Activated B cell treated with CpG ODN at 0.5 μM for 24 hours (primary cell): ENCODE results near the gene NPAS3. TPM values are rescaled to one million over a fixed set of nuclear protein-coding genes. Genes with fewer than 3 reads are reported as not detected.

Source experiments
- ATAC-seq: fragments of 200-7000 bp; cut with Tn5 transposase; one replicate; pipeline ENCODE4 v1.10.0; 2021; ENCODE audit warnings: low read depth, mild to moderate bottlenecking, moderate library complexity
- CTCF ChIA-PET: fragments of 350-600 bp; sonication (Branson Sonifier 250); formaldehyde crosslinking; loops from one replicate; lab custom pipeline; 2021; ENCODE audit warnings: antibody characterized with exemption; lab: Charles Lee
- POLR2A ChIA-PET: fragments of 350-600 bp; sonication (Branson Sonifier 250); formaldehyde crosslinking; loops from one replicate; lab custom pipeline; 2021; ENCODE audit warnings: antibody characterized with exemption; lab: Charles Lee
- DNase-seq: peaks from one replicate; pipeline ENCODE4 v3.0.0; 2022
- H3K27ac Mint-ChIP-seq: one replicate; pipeline ENCODE4 v1.8.0; 2020; ENCODE audit warnings: mixed read lengths
- H3K27me3 Mint-ChIP-seq: one replicate; pipeline ENCODE4 v1.8.0; 2021; ENCODE audit warnings: mixed read lengths
- H3K36me3 Mint-ChIP-seq: one replicate; pipeline ENCODE4 v1.8.0; 2021; ENCODE audit warnings: low read depth, mixed read lengths
- H3K4me1 Mint-ChIP-seq: one replicate; pipeline ENCODE4 v1.8.0; 2021; ENCODE audit warnings: mixed read lengths
- H3K4me3 Mint-ChIP-seq: one replicate; pipeline ENCODE4 v1.8.0; 2020; ENCODE audit warnings: mild to moderate bottlenecking, mixed read lengths
- H3K9me3 Mint-ChIP-seq: one replicate; pipeline ENCODE4 v1.8.0; 2020; ENCODE audit warnings: mixed read lengths
- CTCF ChIP-seq: fragments of 200-600 bp; IDR thresholded peaks from one replicate; pipeline ENCODE4 v1.8.0; 2022; ENCODE audit warnings: antibody characterized with exemption, mild to moderate bottlenecking
- intact Hi-C: fragments of 100-400 bp; cut with micrococcal nuclease; formaldehyde crosslinking; loops from one replicate; pipeline ENCODE4 v1.15.1; 2024
- total RNA-seq: library from RNA; stranded (reverse); gene quantifications from 2 replicates; pipeline ENCODE4 v1.2.3, GENCODE V29; 2022

Gene NPAS3
- total RNA-seq, 1 donor from 2014 or later = not detected

GRCh38 chr14:33541171-33541570 lies 602.5 kb downstream of the NPAS3 start:
- ChIA-PET CTCF (no interaction called here), POLR2A (no interaction called here)
- no peak overlapping the region for H3K27ac Mint-ChIP-seq
- H3K4me1 Mint-ChIP-seq = no peaks in the 10 kb centered on the region
- H3K4me3 Mint-ChIP-seq = no peak overlapping the region
- no peaks in the 10 kb centered on the region for H3K36me3 Mint-ChIP-seq
- no peak for ATAC-seq
- intact Hi-C loops = no loop called here
- no peak for TF ChIP-seq CTCF
- DNase-seq = no peak
- no peaks in the 10 kb centered on the region for H3K9me3 Mint-ChIP-seq
- no peaks in the 10 kb centered on the region for H3K27me3 Mint-ChIP-seq

GRCh38 chr14:33542338-33543287 lies 603.9 kb downstream of the NPAS3 start:
- Mint-ChIP-seq H3K4me1 (no peaks in the 10 kb centered on the region), H3K9me3 (no peaks in the 10 kb centered on the region), H3K27me3 (no peaks in the 10 kb centered on the region), H3K36me3 (no peaks in the 10 kb centered on the region), H3K4me3 (no peak overlapping the region), H3K27ac (no peak overlapping the region)
- ChIA-PET POLR2A (no interaction called here), CTCF (no interaction called here)
- no peak for DNase-seq
- TF ChIP-seq CTCF = no peak
- intact Hi-C loops = no loop called here
- no peak for ATAC-seq

GRCh38 chr14:33545696-33546095 lies 607.0 kb downstream of the NPAS3 start:
- ATAC-seq = no peak
- DNase-seq = no peak
- no peaks in the 10 kb centered on the region for H3K4me1 Mint-ChIP-seq
- no peak overlapping the region for H3K4me3 Mint-ChIP-seq
- ChIA-PET CTCF (no interaction called here), POLR2A (no interaction called here)
- H3K27ac Mint-ChIP-seq = no peak overlapping the region
- H3K27me3 Mint-ChIP-seq = no peaks in the 10 kb centered on the region
- intact Hi-C loops = no loop called here
- TF ChIP-seq CTCF = no peak
- no peaks in the 10 kb centered on the region for H3K9me3 Mint-ChIP-seq
- no peaks in the 10 kb centered on the region for H3K36me3 Mint-ChIP-seq

- CTCF ChIA-PET = no interaction called here
- intact Hi-C loops = no loop called here
Measured at GRCh38 chr14:33548606-33549005, 609.9 kb downstream of the NPAS3 start.

More at GRCh38 chr14:33548606-33549005, 609.9 kb downstream of the NPAS3 start:
- TF ChIP-seq CTCF = no peak
- no peaks in the 10 kb centered on the region for H3K9me3 Mint-ChIP-seq
- no peak for DNase-seq
- no peaks in the 10 kb centered on the region for H3K4me1 Mint-ChIP-seq
- no peak overlapping the region for H3K27ac Mint-ChIP-seq
- H3K4me3 Mint-ChIP-seq = no peak overlapping the region
- no peaks in the 10 kb centered on the region for H3K27me3 Mint-ChIP-seq
- POLR2A ChIA-PET = no interaction called here
- no peaks in the 10 kb centered on the region for H3K36me3 Mint-ChIP-seq
- no peak for ATAC-seq
